Measurements from ENCODE around the gene SMG5.
"Not testable (repeated sequence)": the region's sequence is repeated elsewhere in the genome, so short reads cannot be mapped to it uniquely, and the experiment has no call there.

DNA sequence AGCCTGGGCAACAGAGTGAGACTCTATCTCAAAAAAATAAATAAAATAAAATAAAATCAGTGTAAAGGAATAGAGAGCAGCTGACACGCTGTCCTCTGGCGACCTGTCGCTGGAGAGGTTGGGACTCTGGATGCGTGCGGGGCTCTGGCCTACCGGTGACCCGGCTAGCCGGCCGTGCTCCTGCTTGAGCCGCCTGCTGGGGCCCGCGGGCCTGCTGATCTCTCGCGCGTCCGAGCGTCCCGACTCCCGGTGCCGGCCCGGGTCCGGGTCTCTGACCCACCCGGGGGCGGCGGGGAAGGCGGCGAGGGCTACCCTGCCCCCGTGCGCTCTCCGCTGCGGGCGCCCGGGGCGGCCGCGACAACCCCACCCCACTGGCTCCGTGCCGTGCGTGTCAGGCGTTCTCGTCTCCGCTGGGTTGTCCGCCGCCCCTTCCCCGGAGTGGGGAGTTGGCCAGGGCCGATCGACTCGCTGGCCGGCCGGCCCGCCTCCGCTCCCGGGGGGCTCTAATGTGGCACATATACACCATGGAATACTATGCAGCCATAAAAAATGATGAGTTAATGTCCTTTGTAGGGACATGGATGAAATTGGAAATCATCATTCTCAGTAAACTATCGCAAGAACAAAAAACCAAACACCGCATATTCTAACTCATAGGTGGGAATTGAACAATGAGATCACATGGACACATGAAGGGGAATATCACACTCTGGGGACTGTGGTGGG lies 66.1 kb downstream of the SMG5 start:
- TF ChIP-seq, protein P1, sequence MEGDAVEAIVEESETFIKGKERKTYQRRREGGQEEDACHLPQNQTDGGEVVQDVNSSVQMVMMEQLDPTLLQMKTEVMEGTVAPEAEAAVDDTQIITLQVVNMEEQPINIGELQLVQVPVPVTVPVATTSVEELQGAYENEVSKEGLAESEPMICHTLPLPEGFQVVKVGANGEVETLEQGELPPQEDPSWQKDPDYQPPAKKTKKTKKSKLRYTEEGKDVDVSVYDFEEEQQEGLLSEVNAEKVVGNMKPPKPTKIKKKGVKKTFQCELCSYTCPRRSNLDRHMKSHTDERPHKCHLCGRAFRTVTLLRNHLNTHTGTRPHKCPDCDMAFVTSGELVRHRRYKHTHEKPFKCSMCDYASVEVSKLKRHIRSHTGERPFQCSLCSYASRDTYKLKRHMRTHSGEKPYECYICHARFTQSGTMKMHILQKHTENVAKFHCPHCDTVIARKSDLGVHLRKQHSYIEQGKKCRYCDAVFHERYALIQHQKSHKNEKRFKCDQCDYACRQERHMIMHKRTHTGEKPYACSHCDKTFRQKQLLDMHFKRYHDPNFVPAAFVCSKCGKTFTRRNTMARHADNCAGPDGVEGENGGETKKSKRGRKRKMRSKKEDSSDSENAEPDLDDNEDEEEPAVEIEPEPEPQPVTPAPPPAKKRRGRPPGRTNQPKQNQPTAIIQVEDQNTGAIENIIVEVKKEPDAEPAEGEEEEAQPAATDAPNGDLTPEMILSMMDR (conservative IDR thresholded peaks at IDR 0.05 in 1 of 2, IDR thresholded peaks at IDR 0.05 in 1 of 2; ENCODE audit: low read depth in 1 of 2, low read length in 2 of 2), result not testable (repeated sequence)
- not testable (repeated sequence) for TF ChIP-seq EZH2 (IDR thresholded peaks at IDR 0.05; ENCODE audit: low read length, missing control alignments)
